Ramos (cell line): ENCODE data around the gene STK39.

Experiments
- in situ Hi-C: fragments of 300-500 bp; cut with MboI; formaldehyde crosslinking; loops from one replicate; pipeline ENCODE4 v1.14.3; 2022; ENCODE audit warnings: low sequenced_read_pairs; ENCODE audit not compliant: unreplicated experiment

The STK39 gene

GRCh38 chr2:168143813-168144212 lies 103.6 kb downstream of the STK39 start:
- in situ Hi-C loops = no loop called here

- in situ Hi-C loops = no loop called here
These were observed 106.5 kb downstream of the STK39 start for GRCh38 chr2:168140892-168141291.

GRCh38 chr2:168139852-168140251 lies 107.5 kb downstream of the STK39 start:
- in situ Hi-C loops = no loop called here

GRCh38 chr2:168138901-168139300 lies 108.5 kb downstream of the STK39 start:
- in situ Hi-C loops = no loop called here

- in situ Hi-C loops = no loop called here
These were observed 109.0 kb downstream of the STK39 start for GRCh38 chr2:168138374-168138773.

- in situ Hi-C loops = no loop called here
These were observed 109.8 kb downstream of the STK39 start for GRCh38 chr2:168137510-168138180.

- in situ Hi-C loops = no loop called here
These were observed 110.9 kb downstream of the STK39 start for GRCh38 chr2:168136392-168136977.

- in situ Hi-C loops = no loop called here
These were observed 111.8 kb downstream of the STK39 start for GRCh38 chr2:168135630-168136029.

- in situ Hi-C loops = no loop called here
These were observed 112.3 kb downstream of the STK39 start for GRCh38 chr2:168135121-168135520.

- in situ Hi-C loops = no loop called here
These were observed 112.9 kb downstream of the STK39 start for GRCh38 chr2:168134485-168134884.

- in situ Hi-C loops = no loop called here
These were observed 115.0 kb downstream of the STK39 start for GRCh38 chr2:168132389-168132788.

- in situ Hi-C loops = no loop called here
These were observed 117.0 kb downstream of the STK39 start for GRCh38 chr2:168130346-168130745.

GRCh38 chr2:168127371-168127770 lies 120.0 kb downstream of the STK39 start:
- in situ Hi-C loops = no loop called here

GRCh38 chr2:168122210-168122609 lies 125.2 kb downstream of the STK39 start:
- in situ Hi-C loops = loop anchor here (25.0 kb wide), 1 partner anchor 1585 kb away; no protein-coding TSS in a partner anchor

GRCh38 chr2:168120730-168121129 lies 126.7 kb downstream of the STK39 start:
- in situ Hi-C loops = loop anchor here (25.0 kb wide), 1 partner anchor 1583 kb away; no protein-coding TSS in a partner anchor

GRCh38 chr2:168120310-168120709 lies 127.1 kb downstream of the STK39 start:
- in situ Hi-C loops = loop anchor here (25.0 kb wide), 1 partner anchor 1583 kb away; no protein-coding TSS in a partner anchor

GRCh38 chr2:168119515-168120141 lies 127.8 kb downstream of the STK39 start:
- in situ Hi-C loops = loop anchor here (5.0 to 25.0 kb wide), 2 partner anchors 152 to 1582 kb away; no protein-coding TSS in a partner anchor

GRCh38 chr2:168118733-168119514 lies 128.5 kb downstream of the STK39 start:
- in situ Hi-C loops = loop anchor here (5.0 to 25.0 kb wide), 2 partner anchors 152 to 1582 kb away; no protein-coding TSS in a partner anchor

GRCh38 chr2:168116448-168116847 lies 130.9 kb downstream of the STK39 start:
- in situ Hi-C loops = loop anchor here (5.0 to 25.0 kb wide), 2 partner anchors 149 to 1579 kb away; no protein-coding TSS in a partner anchor

GRCh38 chr2:168114619-168115018 lies 132.8 kb downstream of the STK39 start:
- in situ Hi-C loops = loop anchor here (5.0 to 25.0 kb wide), 2 partner anchors 147 to 1577 kb away; no protein-coding TSS in a partner anchor
